Peyer's patch (tissue), 4 donors: ENCODE results near the gene FBN1.

ENCODE experiments used
- POLR2A ChIP-seq, 2 donors: fragments of 450-650 bp; IDR thresholded peaks; one replicate each; pipeline ENCODE4 v1.5.1; 2017; ENCODE audit warnings: antibody characterized with exemption in 2 of 2, mild to moderate bottlenecking in 2 of 2, moderate library complexity in 2 of 2
- TF ChIP-seq, protein P1 (sequence below), 6 experiments: fragments of 450-650 bp in 4 of 6; fragments of 200-600 bp in 2 of 6; sonication (generic) in 1 of 6; IDR thresholded peaks; one replicate each; pipeline ENCODE4 v1.5.1; 2017 to 2019; ENCODE audit warnings: antibody characterized with exemption in 6 of 6, mild to moderate bottlenecking in 3 of 6, moderate library complexity in 1 of 6

DNA sequence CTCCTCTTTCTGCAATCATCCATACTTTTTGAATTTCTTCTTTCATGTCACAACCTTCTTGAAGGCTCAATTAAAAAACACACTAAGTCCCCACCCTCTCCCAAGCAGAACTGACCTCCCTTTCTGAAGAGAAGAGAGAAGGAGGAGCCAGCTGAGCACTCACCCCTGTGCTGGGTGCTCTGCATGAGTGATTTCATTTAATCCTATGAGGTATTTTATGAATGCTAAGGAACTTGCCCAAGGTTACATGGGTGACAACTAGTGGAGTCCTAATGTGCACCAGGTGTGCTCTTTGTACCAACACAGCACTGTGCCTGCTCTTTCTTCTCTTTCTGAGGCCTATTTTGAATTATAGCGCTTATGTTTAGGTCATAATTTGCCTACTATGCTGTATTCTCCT, 178.7 kb downstream of the FBN1 start:
- TF ChIP-seq, protein P1, sequence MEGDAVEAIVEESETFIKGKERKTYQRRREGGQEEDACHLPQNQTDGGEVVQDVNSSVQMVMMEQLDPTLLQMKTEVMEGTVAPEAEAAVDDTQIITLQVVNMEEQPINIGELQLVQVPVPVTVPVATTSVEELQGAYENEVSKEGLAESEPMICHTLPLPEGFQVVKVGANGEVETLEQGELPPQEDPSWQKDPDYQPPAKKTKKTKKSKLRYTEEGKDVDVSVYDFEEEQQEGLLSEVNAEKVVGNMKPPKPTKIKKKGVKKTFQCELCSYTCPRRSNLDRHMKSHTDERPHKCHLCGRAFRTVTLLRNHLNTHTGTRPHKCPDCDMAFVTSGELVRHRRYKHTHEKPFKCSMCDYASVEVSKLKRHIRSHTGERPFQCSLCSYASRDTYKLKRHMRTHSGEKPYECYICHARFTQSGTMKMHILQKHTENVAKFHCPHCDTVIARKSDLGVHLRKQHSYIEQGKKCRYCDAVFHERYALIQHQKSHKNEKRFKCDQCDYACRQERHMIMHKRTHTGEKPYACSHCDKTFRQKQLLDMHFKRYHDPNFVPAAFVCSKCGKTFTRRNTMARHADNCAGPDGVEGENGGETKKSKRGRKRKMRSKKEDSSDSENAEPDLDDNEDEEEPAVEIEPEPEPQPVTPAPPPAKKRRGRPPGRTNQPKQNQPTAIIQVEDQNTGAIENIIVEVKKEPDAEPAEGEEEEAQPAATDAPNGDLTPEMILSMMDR (IDR thresholded peaks at IDR 0.05), result no peak
- TF ChIP-seq POLR2A (IDR thresholded peaks at IDR 0.05), result no peak
